ENCODE data around the gene KLHL33.

GRCh38 chr14:20409226-20409625, 26.7 kb downstream of the KLHL33 start:
- no peak for TF ChIP-seq CTCF (IDR thresholded peaks at IDR 0.05)
- no peak for TF ChIP-seq POLR2A (IDR thresholded peaks at IDR 0.05)
